ENCODE data around the gene ARL14.
"Not testable (repeated sequence)": the region's sequence is repeated elsewhere in the genome, so short reads cannot be mapped to it uniquely, and the experiment has no call there.

The ARL14 gene

GRCh38 chr3:160677459-160677881 lies 510 bp downstream of the ARL14 start:
- DNase-seq (ENCODE audit: low read depth in 2 of 2): no peak

- DNase-seq (ENCODE audit: low read depth in 2 of 2): no peak
Measured at GRCh38 chr3:160678292-160678842, 1.4 kb downstream of the ARL14 start.

GRCh38 chr3:160684368-160684740 lies 7.4 kb downstream of the ARL14 start:
- no peak for DNase-seq (ENCODE audit: low read depth in 2 of 2)

- DNase-seq (ENCODE audit: low read depth in 2 of 2): no peak
Measured at GRCh38 chr3:160685144-160685766, 8.3 kb downstream of the ARL14 start.

- no peak for DNase-seq (ENCODE audit: low read depth in 2 of 2)
Measured at GRCh38 chr3:160686955-160687535, 10.1 kb downstream of the ARL14 start.

GRCh38 chr3:160691151-160691550 lies 14.2 kb downstream of the ARL14 start:
- DNase-seq (ENCODE audit: low read depth in 2 of 2): no peak

- no peak for DNase-seq (ENCODE audit: low read depth in 2 of 2)
Measured at GRCh38 chr3:160691962-160692361, 15.0 kb downstream of the ARL14 start.

GRCh38 chr3:160693191-160693590 lies 16.2 kb downstream of the ARL14 start:
- no peak for DNase-seq (ENCODE audit: low read depth in 2 of 2)

GRCh38 chr3:160694345-160694744 lies 17.4 kb downstream of the ARL14 start:
- no peak for DNase-seq (ENCODE audit: low read depth in 2 of 2)

GRCh38 chr3:160695003-160695402 lies 18.0 kb downstream of the ARL14 start:
- no peak for DNase-seq (ENCODE audit: low read depth in 2 of 2)

GRCh38 chr3:160695915-160696327 lies 19.0 kb downstream of the ARL14 start:
- no peak for DNase-seq (ENCODE audit: low read depth in 2 of 2)

- no peak for DNase-seq (ENCODE audit: low read depth in 2 of 2)
Measured at GRCh38 chr3:160697637-160698380, 20.8 kb downstream of the ARL14 start.

GRCh38 chr3:160698599-160699195 lies 21.7 kb downstream of the ARL14 start:
- no peak for DNase-seq (ENCODE audit: low read depth in 2 of 2)

- DNase-seq (ENCODE audit: low read depth in 2 of 2): no peak
Measured at GRCh38 chr3:160701490-160701889, 24.5 kb downstream of the ARL14 start.

- DNase-seq (ENCODE audit: low read depth in 2 of 2): no peak
Measured at GRCh38 chr3:160702290-160702689, 25.3 kb downstream of the ARL14 start.

- DNase-seq (ENCODE audit: low read depth in 2 of 2): no peak
Measured at GRCh38 chr3:160703974-160704373, 27.0 kb downstream of the ARL14 start.

- no peak for DNase-seq (ENCODE audit: low read depth in 2 of 2)
Measured at GRCh38 chr3:160707187-160707794, 30.3 kb downstream of the ARL14 start.

GRCh38 chr3:160709477-160710182 lies 32.7 kb downstream of the ARL14 start:
- DNase-seq (ENCODE audit: low read depth in 2 of 2): no peak

GRCh38 chr3:160713144-160713543 lies 36.2 kb downstream of the ARL14 start:
- DNase-seq (ENCODE audit: low read depth in 2 of 2): not testable (repeated sequence)

- no peak for DNase-seq (ENCODE audit: low read depth in 2 of 2)
Measured at GRCh38 chr3:160719710-160720109, 42.8 kb downstream of the ARL14 start.

GRCh38 chr3:160720123-160720746 lies 43.3 kb downstream of the ARL14 start:
- no peak for DNase-seq (ENCODE audit: low read depth in 2 of 2)

Measured in stimulated activated CD4-positive, alpha-beta T cell treated with anti-CD3 and anti-CD28 coated beads, Interleukin-1b, Interleukin-23, amount 100 ng/mL, for 1 hour (primary cell).